ENCODE measurements around the gene TLL2.

TLL2 gene

DNA sequence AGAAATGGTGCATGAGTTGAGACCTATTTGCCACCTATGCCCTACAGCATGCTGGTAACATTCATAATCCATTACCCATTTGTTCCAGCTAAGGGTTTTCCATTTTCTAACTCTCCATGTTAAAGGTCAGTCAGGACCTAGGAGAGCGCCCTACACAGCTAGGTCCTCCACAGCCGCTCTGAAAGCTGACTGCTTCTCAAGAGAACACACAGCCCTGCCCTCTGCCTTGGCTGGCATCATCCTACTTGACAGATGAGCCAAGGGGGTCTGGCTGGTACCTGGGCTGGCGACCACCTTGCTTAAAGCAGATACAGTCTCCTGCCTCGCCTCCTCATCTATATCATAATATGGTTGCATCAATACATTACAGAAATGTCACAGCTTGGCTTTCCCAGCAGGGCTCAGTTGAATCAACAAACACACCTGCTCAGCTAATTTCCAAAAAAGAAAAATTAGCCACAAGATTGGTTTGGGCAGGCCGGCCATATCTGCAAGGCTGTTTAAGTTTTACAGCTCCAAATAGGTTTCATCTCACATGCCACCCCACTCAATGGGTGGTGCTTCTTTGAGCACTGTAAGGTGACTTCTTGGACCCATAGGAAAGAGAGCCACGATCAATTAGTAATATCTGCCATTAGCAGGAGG is 17.3 kb downstream of the TLL2 start:
- Mint-ChIP-seq H3K27me3 (peaks cover 20 to 49% of the 10 kb centered on the region in 2 donors), H3K4me1 (no peaks in the 10 kb centered on the region)
- DNase-seq = no peak

DNA sequence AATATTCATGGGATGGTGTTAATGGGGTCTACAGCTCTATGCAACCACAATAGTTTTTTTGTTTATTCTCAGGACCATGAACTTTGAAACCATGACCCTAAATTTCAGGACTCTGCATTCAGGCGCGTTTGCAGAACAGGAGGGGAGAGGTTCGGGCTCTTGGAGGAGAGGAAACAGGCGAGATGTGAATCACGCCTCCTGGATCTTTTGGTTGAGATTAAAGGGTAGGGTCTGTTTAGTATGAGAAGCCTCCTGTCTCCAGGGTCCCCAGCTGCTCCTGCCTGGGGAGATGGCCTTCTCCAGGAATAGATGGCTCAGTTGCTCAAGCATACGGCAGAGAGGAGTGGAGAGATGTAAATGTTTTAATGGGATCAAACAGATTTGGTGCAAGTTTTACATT is 18.2 kb downstream of the TLL2 start:
- H3K27me3 Mint-ChIP-seq = peaks cover 21 to 47% of the 10 kb centered on the region in 2 donors
- H3K27ac Mint-ChIP-seq = no peak overlapping the region
- H3K9me3 Mint-ChIP-seq = no peaks in the 10 kb centered on the region
- H3K36me3 Mint-ChIP-seq = no peaks in the 10 kb centered on the region
- no peak for DNase-seq
- H3K4me3 Mint-ChIP-seq = no peak overlapping the region
- no peaks in the 10 kb centered on the region for H3K4me1 Mint-ChIP-seq
- no peak for ATAC-seq (replicated peaks)

More for the DNA sequence above, 17.3 kb downstream of the TLL2 start:
- Mint-ChIP-seq H3K4me3 (no peak overlapping the region), H3K9me3 (no peaks in the 10 kb centered on the region), H3K27ac (no peak overlapping the region), H3K36me3 (no peaks in the 10 kb centered on the region)
- ATAC-seq (replicated peaks) = no peak

DNA sequence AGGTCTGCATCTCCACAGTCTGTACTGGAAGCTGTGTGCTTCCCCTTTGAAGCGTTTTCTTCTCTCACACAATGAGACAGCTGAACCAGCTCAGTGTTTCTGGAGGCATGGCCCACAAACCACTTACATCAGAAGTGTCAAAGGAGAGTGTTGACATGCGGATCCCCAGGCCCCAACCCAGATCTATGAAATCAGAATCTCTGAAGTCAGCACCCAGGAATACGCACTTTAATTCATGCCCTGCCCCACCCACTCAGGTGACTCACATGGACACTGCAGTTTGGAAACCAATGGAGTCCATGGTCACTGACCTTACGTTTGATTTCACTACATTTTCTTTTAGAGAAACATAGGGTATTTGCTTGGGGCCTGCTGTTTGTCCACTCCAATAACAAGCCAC is 19.0 kb downstream of the TLL2 start:
- Mint-ChIP-seq H3K27me3 (peaks cover 21 to 44% of the 10 kb centered on the region in 2 donors), H3K9me3 (no peaks in the 10 kb centered on the region), H3K27ac (no peak overlapping the region), H3K36me3 (no peaks in the 10 kb centered on the region), H3K4me1 (no peaks in the 10 kb centered on the region), H3K4me3 (no peak overlapping the region)
- ATAC-seq (replicated peaks) = no peak
- DNase-seq = no peak

DNA sequence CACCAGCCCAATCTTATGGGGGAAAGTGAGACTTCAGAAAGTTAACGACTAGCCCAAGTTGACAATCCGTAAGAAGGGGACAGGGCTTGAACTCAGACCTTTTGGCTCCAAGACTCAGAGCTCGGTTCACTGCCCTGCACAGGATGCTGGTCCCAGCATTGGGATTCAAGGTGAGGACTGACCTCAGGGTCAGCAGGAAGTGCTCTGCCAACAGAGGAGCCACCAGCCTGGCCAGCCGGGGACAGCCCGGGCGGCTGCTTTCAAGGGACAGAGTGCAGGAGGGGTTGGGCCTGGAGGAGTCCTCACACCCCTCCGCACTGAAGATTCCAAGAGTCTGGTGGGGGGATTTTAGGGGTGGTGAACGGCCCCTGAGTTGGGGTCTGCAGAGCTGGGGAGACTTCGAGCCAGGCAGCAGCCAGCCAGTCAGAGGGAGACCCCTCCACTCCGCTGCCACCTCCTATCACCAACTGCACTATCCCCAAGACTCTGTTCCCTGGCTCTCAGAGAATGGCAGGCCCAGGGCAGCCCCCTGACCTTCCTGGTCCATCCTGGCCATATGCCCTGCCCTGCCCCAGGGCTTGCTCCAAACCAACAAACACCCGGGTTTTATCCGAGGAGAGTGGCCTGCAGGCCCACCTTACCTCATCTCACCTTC is 19.7 kb downstream of the TLL2 start:
- DNase-seq (no peak), ATAC-seq (replicated peaks) (no peak)

DNA sequence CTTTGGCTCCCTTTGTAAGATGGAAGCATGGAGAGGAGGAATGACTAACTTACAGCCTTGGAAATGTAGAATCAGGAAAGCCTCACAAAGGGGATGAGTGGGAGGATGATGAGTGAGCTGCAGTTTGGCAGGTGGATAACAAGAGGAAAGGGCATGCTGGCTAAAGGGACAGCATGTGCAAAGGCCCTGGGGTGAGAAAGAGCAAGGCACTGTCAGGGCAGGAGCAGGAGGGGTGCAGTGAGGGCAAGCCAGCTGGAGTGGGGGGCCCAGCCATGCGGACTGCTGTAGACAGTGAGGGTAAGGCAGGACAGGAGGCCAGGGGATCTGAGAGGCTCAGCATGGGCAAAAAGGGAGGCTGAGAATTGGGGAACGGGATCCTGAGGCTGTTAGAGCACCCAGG is 20.5 kb downstream of the TLL2 start:
- Mint-ChIP-seq H3K4me1 (no peaks in the 10 kb centered on the region), H3K4me3 (no peak overlapping the region), H3K27me3 (peaks cover 24 to 44% of the 10 kb centered on the region in 2 donors), H3K9me3 (no peaks in the 10 kb centered on the region), H3K27ac (no peak overlapping the region), H3K36me3 (no peaks in the 10 kb centered on the region)
- DNase-seq = no peak
- no peak for ATAC-seq (replicated peaks)

More for the DNA sequence above, 19.7 kb downstream of the TLL2 start:
- H3K4me1 Mint-ChIP-seq = no peaks in the 10 kb centered on the region
- peaks cover 24 to 44% of the 10 kb centered on the region in 2 donors for H3K27me3 Mint-ChIP-seq
- H3K9me3 Mint-ChIP-seq = no peaks in the 10 kb centered on the region
- no peaks in the 10 kb centered on the region for H3K36me3 Mint-ChIP-seq
- no peak overlapping the region for H3K27ac Mint-ChIP-seq
- no peak overlapping the region for H3K4me3 Mint-ChIP-seq

DNA sequence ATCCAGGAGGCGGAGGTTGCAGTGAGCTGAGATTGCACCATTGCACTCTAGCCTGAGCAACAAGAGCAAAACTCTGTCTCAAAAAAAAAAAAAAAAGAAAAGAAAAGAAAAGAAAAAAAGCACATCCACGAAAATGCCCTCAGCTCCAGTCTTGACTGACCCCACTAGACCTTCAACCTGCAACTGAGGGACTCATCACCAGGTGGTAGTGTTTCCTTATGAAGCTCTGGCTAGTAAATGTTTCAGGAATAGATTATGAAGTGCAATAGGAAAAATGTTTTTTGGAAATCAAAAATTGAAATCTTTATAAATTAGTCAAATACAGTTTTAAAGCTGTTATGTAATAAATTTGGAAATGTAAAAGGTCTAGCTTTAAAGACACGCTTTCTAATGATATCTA is 22.4 kb downstream of the TLL2 start:
- ATAC-seq (replicated peaks) = no peak
- H3K4me3 Mint-ChIP-seq = no peak overlapping the region
- no peaks in the 10 kb centered on the region for H3K9me3 Mint-ChIP-seq
- DNase-seq = no peak
- no peaks in the 10 kb centered on the region for H3K4me1 Mint-ChIP-seq
- peaks cover 19 to 50% of the 10 kb centered on the region in 2 donors for H3K27me3 Mint-ChIP-seq
- H3K27ac Mint-ChIP-seq = no peak overlapping the region
- no peaks in the 10 kb centered on the region for H3K36me3 Mint-ChIP-seq

DNA sequence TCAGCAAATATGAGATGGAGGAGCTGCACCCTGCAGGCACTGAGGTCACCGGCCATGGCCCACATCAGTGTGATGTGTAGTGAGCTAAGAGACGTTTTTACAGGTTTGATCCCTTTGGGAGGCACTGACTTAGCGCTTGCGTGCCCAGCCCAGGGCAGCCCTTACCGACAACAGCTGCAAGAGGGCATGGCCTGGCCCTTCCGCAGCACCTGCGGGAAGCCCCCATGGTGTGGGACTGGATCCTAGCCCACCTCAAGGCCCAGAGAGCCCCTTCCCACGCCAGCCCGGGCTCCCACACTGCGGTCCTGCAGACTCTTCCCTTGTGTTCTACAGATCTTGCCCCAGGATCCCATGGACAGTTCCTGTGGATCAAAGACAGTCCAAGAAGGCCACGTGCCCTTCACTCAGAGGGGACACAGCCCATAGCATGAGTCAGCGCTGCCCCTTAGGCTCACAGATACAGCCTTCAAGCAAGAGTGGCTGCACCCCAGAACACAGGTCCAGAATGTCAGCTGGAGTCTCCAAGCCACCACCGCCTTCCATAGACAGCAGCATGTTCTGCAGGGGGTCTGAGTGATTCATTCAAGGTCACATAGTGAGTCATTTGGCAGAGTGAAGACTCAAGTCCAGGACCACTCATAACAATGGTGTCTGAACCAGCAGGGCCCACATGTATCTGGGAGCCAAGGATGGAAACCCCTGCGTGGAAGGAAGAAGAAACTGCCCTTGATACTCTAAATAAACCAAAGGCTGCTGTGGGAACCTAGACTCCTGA is 25.4 kb downstream of the TLL2 start:
- H3K4me1 Mint-ChIP-seq = no peaks in the 10 kb centered on the region
- H3K4me3 Mint-ChIP-seq = no peak overlapping the region
- no peak overlapping the region for H3K27ac Mint-ChIP-seq
- H3K27me3 Mint-ChIP-seq = peaks cover 18 to 36% of the 10 kb centered on the region in 2 donors
- ATAC-seq (replicated peaks) (no peak), DNase-seq (no peak)
- H3K9me3 Mint-ChIP-seq = no peaks in the 10 kb centered on the region
- H3K36me3 Mint-ChIP-seq = no peaks in the 10 kb centered on the region

DNA sequence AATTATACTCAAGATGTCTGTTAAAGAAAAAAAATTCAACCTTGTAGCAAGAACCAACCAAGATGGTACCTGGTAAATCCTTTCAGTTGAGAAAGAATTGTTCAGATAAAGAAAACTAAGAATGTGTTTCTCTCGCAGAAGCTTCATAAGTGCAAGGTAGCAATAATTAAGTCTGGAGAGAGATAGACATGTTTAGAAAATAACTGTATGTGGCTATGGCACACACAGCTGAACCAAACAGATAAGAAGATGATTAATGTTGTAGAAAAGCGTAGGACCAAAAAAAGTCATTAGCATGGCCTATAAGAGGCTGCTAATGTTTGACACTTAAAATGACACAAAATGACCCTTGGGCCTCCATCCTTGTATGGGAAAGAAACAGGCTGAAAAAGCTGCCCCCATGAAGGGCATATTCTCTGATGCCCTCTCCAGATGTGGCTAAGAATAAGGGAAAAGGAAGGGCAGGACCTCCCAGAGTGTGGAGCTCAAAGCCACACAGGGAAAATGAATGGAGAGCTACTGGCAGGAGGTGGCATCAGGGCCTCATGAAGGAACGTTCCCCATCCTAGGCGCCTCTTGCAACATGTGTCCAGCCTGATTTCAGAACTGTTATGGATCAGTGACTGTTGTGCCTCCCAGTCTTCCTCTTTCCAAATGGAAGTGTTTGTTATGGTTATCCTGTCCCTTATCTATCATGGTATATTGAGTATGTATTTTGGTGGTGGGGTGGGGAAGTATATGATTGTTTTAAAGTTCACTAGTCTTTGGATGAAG is 30.7 kb downstream of the TLL2 start:
- H3K27me3 Mint-ChIP-seq = peaks cover 16 to 38% of the 10 kb centered on the region in 2 donors
- no peak for ATAC-seq (replicated peaks)
- no peaks in the 10 kb centered on the region for H3K9me3 Mint-ChIP-seq
- H3K4me3 Mint-ChIP-seq = no peak overlapping the region
- no peak for DNase-seq
- no peak overlapping the region for H3K27ac Mint-ChIP-seq
- no peaks in the 10 kb centered on the region for H3K36me3 Mint-ChIP-seq
- H3K4me1 Mint-ChIP-seq = no peaks in the 10 kb centered on the region

DNA sequence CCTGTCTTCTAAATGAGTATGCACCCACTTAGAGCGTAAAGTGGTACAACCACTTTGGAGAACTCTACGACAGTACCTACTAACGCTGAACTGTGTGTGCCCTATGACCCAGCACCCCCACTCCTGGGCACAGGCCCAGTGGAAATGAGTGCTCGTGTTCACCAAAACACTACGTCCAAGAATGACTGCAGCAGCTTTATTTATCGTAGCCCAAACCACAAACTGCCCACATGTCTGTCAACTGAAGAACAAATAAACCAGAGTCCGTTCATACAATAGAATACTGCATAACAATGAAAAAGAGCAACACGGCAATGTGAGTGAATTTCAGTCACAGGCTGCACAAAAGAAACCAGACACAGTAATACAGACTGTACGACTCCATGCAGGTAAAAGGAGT is 35.4 kb downstream of the TLL2 start:
- H3K36me3 Mint-ChIP-seq = no peaks in the 10 kb centered on the region
- ATAC-seq (replicated peaks) = no peak
- H3K4me3 Mint-ChIP-seq = no peak overlapping the region
- no peak overlapping the region for H3K27ac Mint-ChIP-seq
- peaks cover 27 to 46% of the 10 kb centered on the region in 2 donors for H3K27me3 Mint-ChIP-seq
- H3K9me3 Mint-ChIP-seq = no peaks in the 10 kb centered on the region
- H3K4me1 Mint-ChIP-seq = no peaks in the 10 kb centered on the region
- no peak for DNase-seq

DNA sequence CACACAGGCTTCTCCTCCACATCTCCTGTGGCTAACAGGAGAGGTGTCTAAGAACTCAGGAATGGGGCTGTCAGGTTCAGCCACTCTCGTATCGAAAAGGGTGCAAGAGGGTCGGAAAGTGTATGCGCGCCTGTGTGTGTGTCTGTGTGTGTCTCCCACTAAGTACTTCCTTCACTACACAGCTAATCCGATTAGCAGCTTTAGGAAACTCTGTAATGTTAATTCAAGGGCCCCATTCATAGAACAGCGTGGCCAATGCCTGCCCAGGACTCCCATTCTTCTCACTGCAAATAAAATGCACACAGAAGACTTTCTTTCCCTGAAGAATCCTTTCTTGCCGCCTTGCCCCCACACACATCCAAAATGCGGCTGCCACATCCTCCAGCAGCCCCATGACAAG is 39.9 kb downstream of the TLL2 start:
- ATAC-seq (replicated peaks) (no peak), DNase-seq (no peak)
- Mint-ChIP-seq H3K27ac (no peak overlapping the region), H3K27me3 (peaks cover 36 to 49% of the 10 kb centered on the region in 2 donors), H3K4me3 (no peak overlapping the region), H3K4me1 (no peaks in the 10 kb centered on the region), H3K36me3 (no peaks in the 10 kb centered on the region), H3K9me3 (no peaks in the 10 kb centered on the region)

DNA sequence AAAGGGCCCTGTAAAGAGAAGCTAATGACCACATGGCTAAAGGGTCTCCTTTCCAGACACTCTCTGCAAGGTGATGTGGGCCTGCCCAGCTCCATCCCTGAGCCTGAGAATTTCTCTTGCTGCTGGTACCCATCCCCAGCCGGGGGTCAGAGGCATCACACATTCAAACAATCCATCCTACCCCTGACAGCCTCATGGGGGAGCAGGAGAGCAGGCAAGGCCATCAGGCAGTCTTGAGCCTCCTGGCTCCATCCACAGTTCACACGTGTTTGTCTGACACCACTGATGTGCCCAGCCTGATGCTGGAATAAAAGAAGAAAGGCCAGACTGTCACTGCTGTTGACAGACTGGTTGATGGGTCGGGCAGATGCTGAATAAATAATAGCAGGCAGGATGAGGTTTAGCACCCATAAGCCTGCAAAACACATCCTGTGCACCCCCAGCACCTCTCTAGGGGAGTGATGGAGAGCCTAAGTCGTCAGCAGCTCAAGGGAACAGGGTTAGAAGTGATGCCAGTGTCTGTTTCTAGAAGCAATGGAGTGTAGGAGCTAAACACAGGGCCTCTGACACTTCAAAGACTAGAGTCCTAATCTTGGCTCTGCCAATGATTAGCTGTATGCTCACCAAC is 43.5 kb downstream of the TLL2 start:
- Mint-ChIP-seq H3K36me3 (no peaks in the 10 kb centered on the region), H3K4me3 (no peak overlapping the region), H3K27ac (no peak overlapping the region), H3K9me3 (no peaks in the 10 kb centered on the region), H3K4me1 (no peaks in the 10 kb centered on the region), H3K27me3 (peaks cover 37 to 41% of the 10 kb centered on the region in 2 donors)
- peak; percentile 81 to 86 for ATAC-seq (replicated peaks)
- peak; percentile 13 for DNase-seq

DNA sequence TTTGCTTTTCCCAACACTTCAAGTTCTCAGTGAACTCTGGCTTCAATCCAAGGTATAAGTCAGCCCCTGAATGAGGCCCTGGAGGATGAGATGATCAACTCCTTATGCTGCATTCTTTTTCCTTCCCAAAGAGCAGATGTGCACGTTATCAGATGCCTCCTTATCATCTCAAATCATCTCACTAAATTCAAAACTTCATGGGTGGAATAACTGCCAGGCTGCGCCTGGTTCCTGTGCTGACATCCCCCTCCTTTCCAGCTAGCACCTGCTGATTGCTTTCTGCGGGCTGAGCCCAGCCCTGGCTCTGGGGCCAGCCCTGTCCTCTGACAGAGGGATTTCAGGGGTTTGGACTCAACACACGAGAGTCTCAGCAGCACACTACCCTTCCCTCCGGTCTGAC is 44.9 kb downstream of the TLL2 start:
- H3K4me1 Mint-ChIP-seq = no peaks in the 10 kb centered on the region
- DNase-seq (no peak), ATAC-seq (replicated peaks) (no peak)

DNA sequence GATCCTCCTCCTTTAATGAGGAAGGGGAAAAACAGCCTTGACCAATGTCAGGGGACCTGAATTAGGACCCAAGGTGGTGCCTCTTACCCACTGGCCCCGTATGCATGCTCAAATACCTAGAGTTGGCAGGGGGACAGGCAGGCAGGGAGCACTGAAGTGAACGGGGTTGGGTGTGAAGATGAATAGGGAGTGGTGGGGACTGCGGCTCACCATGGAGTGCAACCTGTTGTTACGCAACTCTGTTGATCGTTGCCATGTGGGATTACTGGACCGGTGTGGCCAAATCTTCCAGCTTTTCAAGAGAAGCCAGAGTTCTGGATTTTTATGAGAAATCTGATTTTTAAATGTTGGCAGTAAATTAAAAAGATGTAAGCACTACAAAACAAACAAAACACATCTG is 48.1 kb downstream of the TLL2 start:
- peaks cover 3 to 4% of the 10 kb centered on the region in 2 donors for H3K9me3 Mint-ChIP-seq
- DNase-seq (no peak), ATAC-seq (replicated peaks) (no peak)
- no peak overlapping the region for H3K27ac Mint-ChIP-seq
- H3K27me3 Mint-ChIP-seq = peaks cover 23 to 28% of the 10 kb centered on the region in 2 donors
- H3K4me1 Mint-ChIP-seq = no peaks in the 10 kb centered on the region
- H3K36me3 Mint-ChIP-seq = peaks cover 5 to 7% of the 10 kb centered on the region in 2 donors
- H3K4me3 Mint-ChIP-seq = no peak overlapping the region

More for the DNA sequence above, 44.9 kb downstream of the TLL2 start:
- peaks cover 28 to 32% of the 10 kb centered on the region in 2 donors for H3K27me3 Mint-ChIP-seq
- no peaks in the 10 kb centered on the region for H3K9me3 Mint-ChIP-seq
- no peak overlapping the region for H3K4me3 Mint-ChIP-seq
- H3K27ac Mint-ChIP-seq = peak overlapping the region; percentile 3
- H3K36me3 Mint-ChIP-seq = no peaks in the 10 kb centered on the region

DNA sequence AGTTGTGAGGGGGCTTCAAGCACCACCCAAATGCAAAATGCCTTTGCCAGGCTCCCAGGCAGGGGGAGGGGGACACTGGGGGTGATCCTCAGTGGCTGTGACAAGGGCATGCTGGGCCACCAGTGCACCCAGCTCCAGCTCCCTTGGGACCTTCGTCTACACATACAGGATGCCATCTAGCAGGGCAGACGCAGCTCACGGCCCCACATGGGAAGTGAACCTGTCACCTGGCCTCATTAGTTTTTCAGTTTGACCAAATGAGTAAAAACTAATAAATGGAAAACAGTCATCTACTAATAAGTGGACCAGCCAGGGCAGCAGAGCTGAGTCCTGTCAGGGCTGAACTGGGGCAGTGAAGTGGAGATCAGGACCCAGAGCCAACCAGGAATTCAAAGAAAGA is 50.2 kb downstream of the TLL2 start:
- ATAC-seq (replicated peaks) = no peak
- Mint-ChIP-seq H3K27ac (no peak overlapping the region), H3K36me3 (peaks cover 6 to 9% of the 10 kb centered on the region in 2 donors), H3K4me1 (no peaks in the 10 kb centered on the region), H3K27me3 (peaks cover 10 to 16% of the 10 kb centered on the region in 2 donors), H3K9me3 (peaks cover 7 to 8% of the 10 kb centered on the region in 2 donors), H3K4me3 (no peak overlapping the region)
- no peak for DNase-seq
